Mesothelial cell of epicardium (in vitro differentiated cells): ENCODE data around the gene RGS10. TPM values are rescaled to one million over a fixed set of nuclear protein-coding genes. Genes with fewer than 3 reads are reported as not detected.

Experiments used
- DNase-seq, 2 experiments: peaks; one replicate each; pipeline ENCODE4 v3.0.0; 2021; ENCODE audit warnings: low spot score in 2 of 2; ENCODE audit not compliant: unreplicated experiment in 2 of 2
- H3K27ac Mint-ChIP-seq: 2 replicates; pipeline ENCODE4 v1.8.0; 2021; ENCODE audit warnings: mixed read lengths
- H3K27me3 Mint-ChIP-seq: 2 replicates; pipeline ENCODE4 v1.8.0; 2021; ENCODE audit warnings: low read depth, mixed read lengths
- H3K36me3 Mint-ChIP-seq: 2 replicates; pipeline ENCODE4 v1.8.0; 2021; ENCODE audit warnings: mixed read lengths
- H3K4me1 Mint-ChIP-seq: 2 replicates; pipeline ENCODE4 v1.8.0; 2021; ENCODE audit warnings: mixed read lengths
- H3K4me3 Mint-ChIP-seq: 2 replicates; pipeline ENCODE4 v1.8.0; 2021; ENCODE audit warnings: mild to moderate bottlenecking, moderate library complexity, mixed read lengths
- H3K9me3 Mint-ChIP-seq: 2 replicates; pipeline ENCODE4 v1.8.0; 2021; ENCODE audit warnings: mixed read lengths
- CTCF ChIP-seq: fragments of 200-600 bp; sonication (generic); IDR thresholded peaks from one replicate; pipeline ENCODE4 v1.5.0; 2021; ENCODE audit warnings: antibody characterized with exemption; ENCODE audit not compliant: unreplicated experiment
- total RNA-seq: library from RNA; stranded (reverse); gene quantifications from 3 replicates; pipeline ENCODE4 v1.2.1, GENCODE V29; 2021

Gene RGS10, protein sequence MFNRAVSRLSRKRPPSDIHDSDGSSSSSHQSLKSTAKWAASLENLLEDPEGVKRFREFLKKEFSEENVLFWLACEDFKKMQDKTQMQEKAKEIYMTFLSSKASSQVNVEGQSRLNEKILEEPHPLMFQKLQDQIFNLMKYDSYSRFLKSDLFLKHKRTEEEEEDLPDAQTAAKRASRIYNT
- total RNA-seq: 15.4 to 17.4 TPM (median 16.7 TPM) in 3 replicates

DNA sequence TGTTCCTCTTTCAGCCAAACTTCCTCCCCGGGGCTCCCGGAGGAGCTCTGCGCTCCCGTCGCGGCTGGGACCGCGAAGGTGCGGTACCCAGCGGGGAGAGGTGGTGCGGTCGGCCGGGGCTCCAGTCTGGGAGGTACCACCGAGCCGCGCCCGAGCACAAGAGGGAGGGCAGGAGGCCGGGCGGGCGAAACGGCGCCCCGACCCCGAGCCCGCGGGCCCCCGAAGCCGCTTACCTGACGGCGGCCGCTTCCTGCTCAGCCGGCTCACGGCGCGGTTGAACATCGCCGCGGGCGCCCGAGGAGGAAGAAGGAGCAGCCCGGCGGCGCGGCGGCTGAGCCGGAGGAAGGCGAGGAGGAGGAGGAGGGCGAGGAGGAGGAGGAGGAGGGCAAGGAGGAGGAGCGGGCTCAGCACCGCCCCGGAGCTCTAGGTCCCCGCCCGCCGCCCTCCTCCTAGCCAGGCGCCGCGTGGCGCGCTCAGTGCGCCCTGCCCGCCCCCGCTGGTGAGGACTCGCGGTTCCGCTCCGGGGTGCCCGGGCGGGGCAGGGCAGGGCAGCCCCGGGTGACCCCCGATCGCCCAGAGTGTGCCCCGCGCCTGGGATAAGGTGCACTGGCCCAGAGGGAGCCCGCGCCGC lies at the start of gene RGS10:
RGS10 (minus strand) TSS at position 363 of the 631 bp plus-strand sequence; CDS start at position 282, 81 bp downstream.
- TF ChIP-seq CTCF: no peak
- peak in 1 of 2 experiments; percentile 61 for DNase-seq
- Mint-ChIP-seq H3K4me1 (peaks cover 42% of the 10 kb centered on the region), H3K27ac (peak within 1 kb of the TSS; percentile 50), H3K36me3 (no peaks in the 10 kb centered on the region), H3K9me3 (no peaks in the 10 kb centered on the region), H3K4me3 (peak within 1 kb of the TSS; percentile 81), H3K27me3 (peaks cover 42% of the 10 kb centered on the region)

DNA sequence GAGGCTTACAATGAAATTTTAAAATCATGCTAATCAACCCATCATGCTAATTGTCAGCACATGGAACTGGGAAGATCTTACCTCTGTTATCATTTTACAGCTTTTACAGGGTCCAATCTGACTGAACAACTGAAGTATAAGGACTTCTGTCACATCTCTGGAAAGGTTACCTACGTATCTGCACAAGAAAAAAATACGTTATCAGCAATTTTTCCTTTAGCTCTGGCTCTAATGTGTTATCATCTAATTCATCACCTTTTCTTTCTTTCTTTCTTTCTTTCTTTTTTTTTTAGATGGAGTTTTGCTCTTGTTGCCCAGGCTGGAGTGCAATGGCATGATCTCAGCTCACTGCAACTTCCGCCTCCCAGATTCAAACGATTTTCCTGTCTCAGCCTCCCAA lies 45.6 kb upstream of the RGS10 start:
- no peak for DNase-seq
- Mint-ChIP-seq H3K27ac (no peak overlapping the region), H3K36me3 (peaks cover 6% of the 10 kb centered on the region), H3K4me1 (peaks cover 17% of the 10 kb centered on the region), H3K27me3 (no peaks in the 10 kb centered on the region), H3K4me3 (no peak overlapping the region), H3K9me3 (no peaks in the 10 kb centered on the region)
- TF ChIP-seq CTCF: no peak

DNA sequence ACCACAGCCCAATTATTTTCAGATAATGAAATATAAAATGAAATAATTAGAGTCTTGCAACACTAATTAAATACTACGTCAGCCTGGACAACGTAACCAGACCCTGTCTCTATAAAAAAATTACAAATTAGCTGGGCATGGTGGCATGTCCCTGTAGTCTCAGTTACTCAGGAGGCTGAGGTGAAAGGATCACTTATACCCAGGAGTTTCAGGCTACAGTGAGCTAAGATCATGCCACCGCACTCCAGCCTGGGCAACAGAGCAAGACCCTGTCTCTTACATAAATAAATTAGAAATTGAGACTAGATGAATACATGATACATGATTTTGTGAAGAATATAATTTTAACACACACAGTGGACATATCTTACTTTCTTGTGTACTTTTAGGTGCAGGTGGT lies 35.8 kb upstream of the RGS10 start:
- no peak for TF ChIP-seq CTCF
- Mint-ChIP-seq H3K27ac (no peak overlapping the region), H3K4me3 (no peak overlapping the region), H3K27me3 (no peaks in the 10 kb centered on the region), H3K36me3 (peaks cover 38% of the 10 kb centered on the region), H3K4me1 (no peaks in the 10 kb centered on the region), H3K9me3 (no peaks in the 10 kb centered on the region)
- DNase-seq: no peak

GRCh38 chr10:119575991-119576390 lies 33.5 kb upstream of the RGS10 start:
- H3K36me3 Mint-ChIP-seq: peaks cover 34% of the 10 kb centered on the region
- no peaks in the 10 kb centered on the region for H3K9me3 Mint-ChIP-seq
- no peak for DNase-seq
- no peak overlapping the region for H3K27ac Mint-ChIP-seq
- H3K4me3 Mint-ChIP-seq: no peak overlapping the region
- no peaks in the 10 kb centered on the region for H3K27me3 Mint-ChIP-seq
- no peak for TF ChIP-seq CTCF
- no peaks in the 10 kb centered on the region for H3K4me1 Mint-ChIP-seq

DNA sequence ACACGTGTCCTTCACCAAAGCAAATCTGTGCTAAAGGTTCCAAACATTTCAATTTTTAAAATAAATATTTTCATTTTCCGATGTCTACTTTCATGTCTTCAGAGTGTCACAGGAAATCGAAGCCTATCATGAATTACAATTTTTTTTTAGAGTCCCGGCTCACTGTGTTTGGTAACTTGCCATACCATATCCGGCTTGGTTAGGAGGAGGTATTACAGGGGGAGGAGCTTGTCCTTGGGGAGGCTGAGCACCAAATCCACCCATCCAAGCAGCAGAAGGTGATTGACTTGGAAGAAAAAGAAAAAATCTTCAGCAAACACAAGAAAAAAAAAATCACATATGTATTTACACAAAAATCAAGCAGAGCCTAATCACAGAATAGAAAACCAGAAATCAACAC lies 33.0 kb upstream of the RGS10 start:
- H3K36me3 Mint-ChIP-seq: peaks cover 34% of the 10 kb centered on the region
- no peak for DNase-seq
- H3K27me3 Mint-ChIP-seq: no peaks in the 10 kb centered on the region
- H3K4me3 Mint-ChIP-seq: no peak overlapping the region
- H3K4me1 Mint-ChIP-seq: no peaks in the 10 kb centered on the region
- no peaks in the 10 kb centered on the region for H3K9me3 Mint-ChIP-seq
- H3K27ac Mint-ChIP-seq: peak overlapping the region; percentile 41
- TF ChIP-seq CTCF: no peak
